HG03196 (cell line): Measurements from ENCODE around the gene MGAT3.

Source experiments
- ATAC-seq: cut with Tn5 transposase; IDR thresholded peaks from one replicate; pipeline ENCODE4 v1.9.1; 2021; ENCODE audit not compliant: unreplicated experiment

MGAT3 gene

DNA sequence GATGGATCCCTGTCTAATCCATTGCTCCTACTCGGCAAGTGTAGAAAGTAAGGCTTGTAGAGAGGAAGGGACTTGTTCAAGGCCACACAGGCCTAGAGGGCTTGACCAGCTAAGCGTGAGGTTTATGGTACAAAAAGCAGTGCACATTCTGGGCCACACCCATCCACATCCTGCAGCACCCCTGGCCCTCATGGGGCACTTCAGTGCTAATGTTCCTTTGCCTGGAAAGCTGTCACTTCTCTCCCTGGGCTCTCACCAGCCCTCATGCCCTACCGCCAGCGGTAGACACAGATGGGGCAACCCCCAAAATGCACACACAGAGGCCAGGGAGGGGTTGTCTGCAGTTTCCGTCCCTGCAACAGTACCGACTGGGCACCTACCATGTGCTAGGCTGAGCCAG is 7.1 kb upstream of the MGAT3 start:
- no peak for ATAC-seq

DNA sequence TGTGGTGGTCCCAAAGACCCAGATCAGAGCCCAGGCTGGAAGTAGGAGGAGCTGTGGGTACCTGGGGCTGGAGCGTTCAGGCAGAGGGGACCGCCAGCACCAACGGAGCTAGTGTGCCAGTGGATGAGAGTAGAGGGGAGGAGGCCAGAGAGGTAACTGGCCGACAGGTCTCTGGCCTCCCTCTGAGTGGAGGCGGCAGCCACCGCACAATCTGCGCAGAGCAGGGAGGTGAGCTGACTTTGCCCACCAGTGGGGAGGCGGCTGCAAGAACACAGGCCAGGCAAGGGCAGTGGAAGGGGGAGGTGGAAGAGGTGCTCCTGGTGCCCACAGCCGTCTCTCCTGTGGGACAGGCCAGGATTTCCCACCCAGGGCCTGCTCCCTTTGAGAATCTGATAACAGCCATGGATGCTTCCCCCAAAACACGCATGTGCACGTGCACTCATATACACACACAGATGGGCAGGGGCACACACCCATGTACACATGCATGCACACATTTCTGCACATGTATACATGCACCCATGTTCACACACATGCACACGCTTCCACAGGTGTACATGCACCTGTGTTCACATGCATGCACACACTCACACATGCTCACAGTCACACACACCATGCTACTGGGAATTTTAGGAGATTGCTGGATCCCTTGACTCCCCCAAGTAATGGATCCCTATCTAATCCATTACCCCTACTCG is 6.4 kb upstream of the MGAT3 start:
- no peak for ATAC-seq

DNA sequence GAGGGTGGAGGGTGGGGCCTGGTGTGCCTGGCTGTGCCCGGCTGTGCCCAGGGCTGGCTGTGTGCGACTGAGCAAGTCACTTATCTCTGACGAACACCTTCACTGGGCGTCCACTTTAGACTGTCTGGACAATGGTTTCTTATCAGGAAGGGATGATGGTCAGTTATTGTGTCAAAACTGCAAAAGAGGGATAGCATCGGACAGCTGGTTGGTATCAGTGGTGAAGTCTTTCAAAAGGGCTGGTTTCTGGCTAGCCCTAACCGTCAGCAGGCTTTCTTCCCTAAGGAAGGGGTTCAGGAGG is 4.1 kb upstream of the MGAT3 start:
- ATAC-seq = no peak

DNA sequence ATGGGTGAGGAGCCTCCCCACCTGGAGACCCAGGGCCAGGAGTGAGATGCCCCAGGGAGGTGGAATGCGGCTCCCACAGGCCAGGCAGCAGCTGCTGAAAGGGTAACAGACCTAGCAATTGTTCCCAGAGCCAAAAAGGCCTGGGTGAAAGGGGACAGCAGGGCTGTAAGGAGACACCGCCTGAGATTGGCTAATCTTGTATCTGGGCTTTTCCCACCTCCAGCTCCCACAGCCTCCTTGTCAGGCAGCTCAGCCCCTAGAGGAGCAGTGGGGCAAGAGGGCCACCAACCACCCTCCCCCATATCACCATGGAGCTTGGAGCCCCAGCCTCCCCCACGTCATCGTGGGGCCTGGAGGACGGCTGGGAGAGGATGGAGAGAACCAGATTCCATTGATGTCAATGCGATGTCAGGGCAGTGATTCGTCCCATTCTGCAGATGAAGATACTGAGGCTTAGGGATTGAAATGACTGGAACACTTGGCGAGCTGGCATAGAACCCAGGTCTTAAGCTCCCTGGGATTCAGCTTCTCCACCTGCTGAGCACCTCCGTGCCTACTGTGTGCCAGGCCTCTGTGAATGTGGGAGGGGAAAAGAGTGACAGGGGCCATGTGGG is 2.9 kb upstream of the MGAT3 start:
- no peak for ATAC-seq

DNA sequence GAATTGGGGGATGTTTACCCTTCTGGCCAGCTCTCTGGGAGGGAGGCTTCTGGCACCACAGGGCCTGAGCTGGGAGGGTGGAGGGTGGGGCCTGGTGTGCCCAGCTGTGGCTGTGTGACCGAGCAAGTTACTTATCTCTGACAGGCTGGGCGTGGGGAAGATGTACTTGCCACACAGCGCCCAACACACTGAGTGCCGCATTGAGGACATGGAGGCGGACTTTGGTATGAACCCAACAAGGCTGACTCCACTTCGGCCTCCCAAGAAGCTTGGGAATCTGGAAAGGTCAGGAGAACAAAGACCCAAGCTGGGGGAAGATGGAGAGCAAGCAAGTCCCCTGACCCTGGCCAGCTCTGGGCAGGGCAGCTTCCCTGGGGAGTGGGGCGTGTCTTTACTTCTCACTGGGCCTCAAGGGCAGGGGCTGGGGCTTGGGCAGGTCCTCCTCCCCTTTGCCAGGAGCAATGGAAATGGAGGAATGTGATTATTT is 2.4 kb upstream of the MGAT3 start:
- ATAC-seq = no peak

DNA sequence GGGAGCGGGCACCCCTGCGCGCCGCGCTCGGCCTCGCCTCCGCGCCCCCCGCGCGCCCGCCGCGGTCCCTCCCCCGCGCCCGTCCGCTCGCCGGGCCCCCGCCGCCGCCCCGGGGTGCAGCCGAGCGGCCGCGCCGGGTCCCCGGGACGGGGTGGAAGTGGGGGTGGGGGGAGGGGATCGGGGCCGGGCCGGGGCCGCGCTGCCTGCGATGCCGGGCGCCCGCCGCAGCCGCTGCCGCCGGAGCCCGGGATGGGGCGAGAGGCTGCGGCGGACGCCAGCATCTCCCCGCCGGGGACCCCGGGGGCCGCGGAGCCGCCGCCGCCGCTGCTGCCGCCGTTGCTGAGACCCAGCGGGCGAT is 365 bp downstream of the MGAT3 start:
- ATAC-seq = no peak

DNA sequence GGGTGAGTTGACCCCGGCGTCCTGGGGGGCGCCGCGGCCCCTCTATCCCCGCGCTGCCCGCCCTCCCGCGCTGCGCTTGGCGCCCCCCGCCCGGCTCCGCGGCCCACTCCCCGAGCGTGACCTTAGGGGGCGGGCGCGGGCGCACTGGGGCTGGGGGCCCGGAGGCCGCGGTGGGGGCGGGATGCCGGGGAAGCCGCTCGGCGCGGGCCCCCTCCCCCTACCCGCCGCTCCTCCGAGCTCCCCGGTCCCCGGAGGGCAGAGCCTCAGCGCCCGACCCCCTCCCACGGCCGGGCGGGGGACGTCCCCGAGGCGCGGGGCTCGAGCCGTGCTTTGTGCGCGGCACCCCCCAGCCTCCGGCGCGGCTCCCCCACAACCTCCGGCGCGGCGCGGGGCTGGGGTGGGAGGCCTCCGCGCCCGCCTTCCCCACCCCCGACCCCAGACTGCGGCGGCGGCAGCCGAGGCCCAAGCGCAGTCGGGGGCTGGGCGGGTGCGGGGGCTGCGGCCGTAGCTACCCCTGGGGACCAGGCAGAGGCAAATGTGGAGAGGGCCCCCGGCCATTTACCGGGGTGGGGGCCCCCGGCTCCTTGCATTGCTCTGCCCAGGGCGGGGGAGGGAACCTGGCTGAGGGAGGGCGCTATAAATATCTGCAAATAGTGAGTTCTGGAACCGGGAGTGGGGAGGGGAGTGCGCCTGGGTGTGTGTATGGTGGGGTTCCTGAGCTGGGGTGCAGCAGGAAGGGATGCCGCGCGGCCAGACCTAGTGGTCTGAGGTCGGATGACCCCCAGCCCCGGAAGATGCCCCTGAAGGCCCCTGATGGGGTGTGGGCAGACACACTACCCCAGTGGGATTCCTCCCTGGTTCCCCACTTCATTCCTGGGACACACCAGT is 988 bp downstream of the MGAT3 start:
- ATAC-seq = no peak

DNA sequence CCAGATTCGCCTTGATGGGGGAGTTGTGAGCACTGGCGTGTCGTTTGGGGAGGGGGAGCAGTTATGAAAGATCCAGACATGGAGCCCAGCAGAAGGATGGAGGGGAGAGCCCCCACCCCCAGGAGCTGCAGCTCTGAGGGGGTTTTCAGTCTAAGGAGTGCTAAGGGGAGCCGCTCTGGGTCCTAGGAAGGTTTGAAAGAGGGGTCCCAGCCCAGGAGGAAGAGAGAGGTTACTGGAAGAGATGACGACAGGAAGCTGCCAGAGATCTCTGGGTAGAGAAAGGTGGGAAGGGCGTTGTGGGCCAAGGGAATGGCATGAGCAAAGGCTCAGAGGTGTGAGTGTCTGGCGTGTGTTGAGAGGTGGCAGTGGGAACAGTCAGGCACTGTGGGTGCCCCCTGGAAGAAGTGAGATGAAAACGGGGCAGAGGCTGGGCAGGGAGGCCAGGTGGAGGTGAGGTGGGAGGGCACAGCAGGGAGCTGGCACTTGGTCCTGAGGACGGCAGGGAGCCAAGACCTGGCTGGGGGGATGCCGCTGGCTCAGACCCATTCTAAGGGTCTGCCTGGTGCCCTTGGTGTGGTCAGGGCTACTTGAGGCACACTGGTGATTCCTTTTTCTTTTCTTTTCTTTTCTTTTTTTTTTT is 1.8 kb downstream of the MGAT3 start:
- ATAC-seq = no peak

DNA sequence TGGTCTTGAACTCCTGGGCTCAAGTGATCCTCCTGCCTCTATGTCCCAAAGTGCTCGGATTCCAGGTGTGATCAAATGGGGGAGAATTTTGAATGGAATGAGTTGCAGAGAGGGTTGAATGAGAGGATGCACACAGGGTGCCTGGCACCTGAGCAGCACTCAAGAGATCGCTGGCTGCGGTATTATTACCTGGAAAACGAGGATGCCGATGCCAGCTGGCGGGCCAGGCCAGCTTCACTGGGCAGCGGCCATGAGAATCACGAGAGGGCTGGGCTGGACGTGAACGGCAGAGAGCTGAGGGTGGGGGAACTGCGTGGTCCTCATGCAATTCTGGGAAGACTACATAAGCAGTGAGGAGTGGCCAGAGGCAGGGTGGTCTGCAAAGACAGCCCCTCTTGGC is 2.9 kb downstream of the MGAT3 start:
- ATAC-seq = no peak

DNA sequence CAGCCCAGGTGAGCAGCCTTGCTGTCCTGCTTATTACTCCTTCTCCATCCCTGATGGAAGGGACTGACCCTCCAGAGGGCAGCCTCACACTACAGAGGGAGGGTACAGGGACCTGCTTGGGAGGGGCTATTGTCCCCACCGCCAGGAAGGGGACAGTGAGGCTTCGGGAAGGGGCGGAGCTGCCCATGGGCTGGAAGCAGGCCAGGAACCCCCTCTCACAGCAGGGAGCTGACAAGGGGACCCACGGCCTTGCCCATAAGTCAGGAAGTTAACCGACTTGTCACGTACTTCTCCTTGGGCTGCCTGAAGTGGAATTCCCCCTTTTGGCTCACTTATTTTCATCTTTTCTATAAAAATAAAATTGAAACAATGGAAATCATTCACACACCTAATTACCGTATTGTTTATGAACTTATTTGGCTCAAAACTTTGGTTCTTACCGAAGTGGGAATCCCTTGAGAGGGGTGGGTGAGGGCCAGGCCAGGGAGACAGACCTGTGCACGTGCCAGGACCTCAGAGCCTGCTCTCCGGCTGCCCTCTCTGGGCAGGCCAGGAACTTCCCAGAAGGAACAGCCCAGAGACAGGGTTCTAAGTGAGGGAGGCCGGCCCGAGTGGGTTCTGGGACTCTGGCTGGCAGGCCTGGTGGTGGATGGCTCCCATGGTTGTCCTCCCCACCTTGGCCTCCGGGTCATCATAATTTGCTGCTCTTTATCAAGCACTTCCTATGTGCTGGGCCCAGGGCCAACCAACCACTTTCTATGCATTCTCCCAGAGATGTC is 5.8 kb downstream of the MGAT3 start:
- no peak for ATAC-seq

DNA sequence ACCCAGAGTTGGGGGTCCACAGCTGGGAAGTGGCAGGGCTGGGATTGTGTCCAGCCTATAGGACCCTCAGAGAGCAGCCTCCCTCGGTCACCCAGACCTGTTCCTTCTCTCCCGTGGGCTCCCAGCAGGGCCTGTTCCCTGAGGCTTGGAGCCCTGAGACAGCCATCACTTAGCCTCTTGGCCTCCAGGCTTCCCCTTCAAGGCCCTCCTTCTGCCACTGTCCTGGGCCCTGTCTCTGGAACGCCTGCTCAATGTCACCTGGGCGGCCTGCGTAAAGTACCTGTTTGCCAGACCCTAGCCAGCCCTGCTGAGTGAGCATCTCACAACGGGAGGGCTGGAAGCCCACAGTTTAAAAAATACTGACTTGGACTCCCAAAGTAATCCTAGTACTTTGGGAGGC is 6.5 kb downstream of the MGAT3 start:
- ATAC-seq = no peak

DNA sequence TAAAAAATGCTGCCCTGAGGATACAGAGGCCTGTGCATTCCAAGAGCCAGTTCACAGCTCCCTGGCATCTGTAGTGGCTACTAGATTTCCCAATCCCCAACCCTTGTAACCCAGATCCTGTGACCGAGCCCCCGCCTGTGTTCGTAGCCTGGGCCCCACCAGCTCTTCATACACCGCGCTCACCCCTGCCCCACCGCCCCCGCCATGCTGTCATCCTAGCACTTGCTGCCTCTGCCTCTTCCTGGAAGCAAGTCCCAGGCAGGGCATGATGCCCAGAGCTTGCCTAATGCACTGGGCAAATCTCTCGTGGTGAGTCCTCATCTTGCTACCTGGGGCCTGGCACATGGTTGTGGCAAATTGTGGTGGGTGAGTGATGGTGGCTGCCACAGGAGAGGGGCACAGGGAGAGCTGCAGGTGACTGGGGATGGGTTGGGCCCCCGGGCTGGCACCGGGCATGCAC is 7.1 kb downstream of the MGAT3 start:
- ATAC-seq = no peak

DNA sequence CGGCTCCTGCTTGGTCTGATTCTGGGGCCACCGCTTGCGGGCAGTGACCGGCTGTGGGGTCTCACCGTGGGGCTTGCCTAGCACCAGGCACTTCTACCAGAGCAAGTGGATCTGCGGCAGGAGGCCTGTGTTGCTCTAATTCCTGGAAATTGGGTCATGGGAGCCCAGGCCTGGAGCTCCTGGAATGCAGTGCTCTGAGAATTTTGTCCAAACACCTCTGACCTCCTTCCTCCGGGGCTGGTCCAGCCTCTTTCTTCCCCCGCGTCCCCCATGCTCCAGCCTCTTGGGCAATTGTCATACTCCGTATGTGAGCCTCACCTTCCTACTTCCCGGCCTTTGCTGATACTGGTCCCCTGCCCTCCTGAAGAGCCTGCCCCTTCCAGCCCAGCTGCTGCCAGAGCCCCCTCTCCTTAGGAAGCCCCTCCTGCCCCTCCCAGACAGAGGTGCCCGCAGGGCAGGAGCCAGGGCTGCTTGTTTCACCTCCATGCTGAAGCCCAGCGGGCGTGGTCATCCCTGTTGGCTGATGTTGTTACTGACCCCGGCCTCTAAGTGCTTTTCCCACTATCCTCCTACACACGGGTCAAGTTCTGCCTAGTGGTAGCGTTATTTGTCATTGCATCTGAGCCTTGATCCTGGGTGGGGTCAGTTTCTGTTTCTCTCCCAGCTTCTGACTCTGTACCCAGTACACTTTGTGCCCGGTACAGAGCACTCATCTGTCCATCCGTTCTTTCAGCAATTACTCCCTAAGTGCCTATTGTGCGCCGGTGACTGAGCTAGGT is 9.6 kb downstream of the MGAT3 start:
- no peak for ATAC-seq

DNA sequence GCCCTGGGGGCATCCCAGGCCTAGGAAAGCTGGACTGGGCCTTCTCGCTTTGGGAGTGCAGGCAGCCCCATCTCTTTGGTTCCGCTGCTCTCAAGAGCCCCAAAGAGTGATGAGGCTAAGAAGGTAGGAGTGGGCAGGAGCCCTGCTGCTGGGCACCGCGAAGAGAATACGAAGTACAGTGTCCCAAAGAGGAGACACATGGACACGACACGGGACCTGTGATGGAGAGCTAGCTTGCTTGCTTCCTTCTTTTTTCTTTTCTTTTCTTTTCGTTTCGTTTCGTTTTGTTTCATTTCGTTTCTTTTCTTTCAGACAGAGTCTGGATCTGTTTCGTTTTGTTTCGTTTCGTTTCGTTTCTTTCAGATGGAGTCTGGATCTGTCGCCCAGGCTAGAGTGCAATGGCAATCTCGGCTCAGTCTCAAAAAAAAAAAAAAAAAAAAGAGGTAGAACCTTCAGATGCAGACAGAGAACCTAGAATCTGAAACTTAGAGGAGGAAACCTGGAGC is 10.6 kb downstream of the MGAT3 start:
- ATAC-seq = no peak

DNA sequence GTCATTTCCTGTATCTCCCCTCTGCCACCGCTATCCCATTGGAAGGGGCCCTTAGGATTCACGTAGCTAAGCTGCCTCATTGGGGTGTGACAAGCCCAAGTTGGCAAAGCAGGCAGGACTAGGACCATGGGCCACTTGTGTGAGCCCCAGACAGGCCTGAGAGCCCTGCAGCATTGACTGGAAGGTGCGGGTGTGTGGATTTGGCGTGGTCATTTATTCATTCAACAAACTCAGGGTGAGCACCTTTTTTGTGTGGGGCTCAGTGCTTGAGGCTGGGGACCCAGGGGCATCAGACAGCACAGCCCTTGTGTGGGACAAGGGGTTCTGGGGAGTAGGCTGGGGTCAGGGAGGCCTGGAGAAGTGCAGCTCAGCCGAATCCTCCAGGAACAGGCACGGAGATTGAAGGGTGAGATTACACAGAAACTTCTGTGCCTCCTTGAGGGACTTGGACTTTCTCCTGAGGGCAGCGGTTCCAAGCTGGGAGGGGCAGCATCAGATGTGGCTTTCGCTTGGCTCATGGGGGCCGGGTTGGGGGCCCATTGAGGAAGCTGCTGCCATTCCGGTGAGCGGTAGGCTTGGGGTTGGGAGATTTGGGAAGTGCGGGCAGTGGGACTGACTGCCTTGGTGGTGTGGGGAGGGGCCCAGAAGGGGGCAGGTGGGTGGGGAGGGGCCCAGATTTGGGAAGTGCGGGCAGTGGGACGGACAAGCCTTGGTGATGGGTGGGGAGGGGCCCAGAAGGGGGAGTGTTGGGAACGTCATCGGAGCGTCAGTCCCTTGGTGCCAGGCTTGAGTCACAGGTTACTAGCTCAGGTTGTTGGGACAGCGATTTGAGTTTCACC is 11.9 kb downstream of the MGAT3 start:
- no peak for ATAC-seq

DNA sequence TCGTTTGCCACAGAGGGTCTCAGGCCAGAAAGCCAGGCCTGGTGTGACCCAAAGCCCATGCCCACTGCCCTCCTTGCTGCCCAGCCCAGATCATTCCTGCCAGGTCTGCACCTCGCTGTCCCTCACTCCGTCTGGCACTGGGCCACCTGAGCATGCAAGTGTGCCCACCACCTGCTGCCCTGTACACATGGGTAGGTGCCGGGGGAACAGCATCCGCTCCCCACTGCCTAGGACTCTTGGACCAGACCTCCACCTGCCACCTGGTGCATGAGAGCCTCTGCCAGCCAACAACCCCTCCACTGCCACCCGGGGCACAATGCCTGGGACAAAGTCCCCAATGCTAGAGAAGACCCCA is 12.5 kb downstream of the MGAT3 start:
- ATAC-seq = no peak

DNA sequence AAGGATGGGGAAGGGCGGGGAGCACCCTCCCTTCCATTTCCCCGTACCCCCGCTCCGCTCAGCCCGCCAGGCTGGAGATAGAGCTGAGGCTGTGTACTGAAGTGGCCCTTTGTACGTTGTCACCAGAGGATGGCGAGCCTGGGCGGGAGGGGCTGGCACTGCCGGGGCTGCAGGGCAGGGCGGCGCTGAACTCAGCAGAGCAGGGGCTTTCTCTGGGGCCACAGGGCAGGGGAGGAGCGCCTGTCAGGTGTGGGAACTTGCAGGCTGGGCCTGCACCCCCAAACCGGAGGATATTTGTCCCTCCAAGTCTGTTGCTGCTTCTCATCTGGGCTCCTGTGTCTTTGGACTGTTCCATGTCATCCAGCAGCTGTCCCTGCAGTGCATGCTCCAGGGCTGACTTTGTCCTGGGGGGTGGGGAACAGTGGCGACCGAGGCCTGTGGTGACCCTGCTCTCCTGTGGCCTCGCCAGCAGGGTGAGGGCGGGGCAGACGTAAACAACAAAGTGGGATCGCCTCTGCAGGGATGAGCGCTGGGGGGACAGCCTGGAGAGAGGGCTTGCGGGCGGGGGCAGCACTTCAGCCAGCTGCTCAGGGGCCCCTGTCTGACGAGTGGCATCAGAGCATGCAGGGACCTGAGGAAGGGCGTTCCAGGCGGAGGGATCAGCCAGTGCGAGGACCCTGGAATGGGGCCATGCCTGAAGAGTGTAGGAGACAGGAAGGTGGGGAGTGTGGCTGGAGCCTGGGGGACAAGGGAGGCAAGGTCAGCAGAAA is 13.1 kb downstream of the MGAT3 start:
- no peak for ATAC-seq
